NCI-H82 treated with DMSO at 0.1 percent for 48 hours (cell line): ENCODE measurements around the gene ZNF598.
"Not testable (repeated sequence)": the region's sequence is repeated elsewhere in the genome, so short reads cannot be mapped to it uniquely, and the experiment has no call there.

Experiments
- DNase-seq: peaks from one replicate; lab custom pipeline; 2025; ENCODE audit not compliant: unreplicated experiment; lab: John Stamatoyannopoulos, UW

The ZNF598 gene

GRCh38 chr16:2040787-2041522, 31.3 kb upstream of the ZNF598 start:
- DNase-seq = no peak

GRCh38 chr16:2040041-2040786, 30.6 kb upstream of the ZNF598 start:
- DNase-seq = no peak

GRCh38 chr16:2039274-2040031, 29.8 kb upstream of the ZNF598 start:
- DNase-seq = no peak

GRCh38 chr16:2038382-2039231, 29.0 kb upstream of the ZNF598 start:
- DNase-seq = no peak

GRCh38 chr16:2037647-2038381, 28.2 kb upstream of the ZNF598 start:
- no peak for DNase-seq

- DNase-seq = no peak
Measured at GRCh38 chr16:2037115-2037514, 27.5 kb upstream of the ZNF598 start.

- DNase-seq = no peak
Measured at GRCh38 chr16:2036200-2036966, 26.8 kb upstream of the ZNF598 start.

- DNase-seq = no peak
Measured at GRCh38 chr16:2035431-2036199, 26.0 kb upstream of the ZNF598 start.

GRCh38 chr16:2034696-2035430, 25.2 kb upstream of the ZNF598 start:
- no peak for DNase-seq

GRCh38 chr16:2033909-2034695, 24.5 kb upstream of the ZNF598 start:
- not testable (repeated sequence) for DNase-seq

- no peak for DNase-seq
Measured at GRCh38 chr16:2033057-2033908, 23.7 kb upstream of the ZNF598 start.

GRCh38 chr16:2032285-2033056, 22.9 kb upstream of the ZNF598 start:
- DNase-seq = no peak

GRCh38 chr16:2031081-2031577, 21.5 kb upstream of the ZNF598 start:
- no peak for DNase-seq

- no peak for DNase-seq
Measured at GRCh38 chr16:2030036-2030435, 20.4 kb upstream of the ZNF598 start.

GRCh38 chr16:2029350-2029749, 19.7 kb upstream of the ZNF598 start:
- DNase-seq = no peak
